ENCODE data around the gene IL15.

- TF ChIP-seq CTCF (IDR thresholded peaks at IDR 0.05) (no peak), POLR2A (IDR thresholded peaks at IDR 0.05) (peak in 2 of 3 donors; percentile 40 to 48)
These were observed at the start of gene IL15 for GRCh38 chr4:141636082-141636770.
